DMS153 treated with DMSO at 0.1 percent for 48 hours (cell line): ENCODE data around the gene AHSA1.
"Not testable (repeated sequence)": the region's sequence is repeated elsewhere in the genome, so short reads cannot be mapped to it uniquely, and the experiment has no call there.

Experiments
- DNase-seq: peaks from one replicate; lab custom pipeline; 2025; ENCODE audit not compliant: unreplicated experiment; lab: John Stamatoyannopoulos, UW

Gene AHSA1

DNA sequence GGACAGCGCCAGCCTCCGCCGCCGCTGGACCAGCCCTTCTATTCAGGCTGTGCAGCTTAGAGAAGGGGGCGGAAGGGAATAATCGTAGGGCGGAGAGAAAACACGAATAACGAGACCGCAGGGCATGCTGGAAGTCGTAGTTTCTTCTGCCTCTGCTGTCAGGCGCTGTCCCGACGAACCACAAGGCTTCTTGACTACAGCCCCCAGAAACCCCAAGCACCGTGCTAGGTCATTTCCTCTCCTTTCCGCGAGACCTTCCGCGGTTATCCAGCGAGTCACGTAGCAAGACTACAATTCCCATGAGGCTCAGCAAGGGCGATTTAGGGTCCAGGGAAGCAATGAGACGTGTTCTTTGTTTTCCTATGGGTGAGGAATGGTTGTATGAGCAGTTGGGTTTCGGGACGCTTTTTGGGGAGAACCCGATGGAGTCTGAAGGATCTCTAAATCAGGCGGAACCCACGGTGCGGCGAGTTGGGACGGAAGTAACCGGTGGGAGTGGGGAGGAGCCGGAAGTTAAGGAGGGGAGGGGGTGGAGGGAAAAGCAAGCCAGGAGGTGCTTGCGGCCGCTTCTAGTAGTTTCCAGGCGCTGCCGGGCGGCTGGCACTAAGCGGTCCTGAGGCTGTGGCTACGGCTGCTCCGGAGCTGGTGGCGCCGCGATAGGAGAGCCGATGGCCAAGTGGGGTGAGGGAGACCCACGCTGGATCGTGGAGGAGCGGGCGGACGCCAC lies at the start of gene AHSA1, which contains the start of gene VIPAS39:
Gene AHSA1 (plus strand): TSS at position 572 of the 727 bp plus-strand sequence. CDS start 97 bp downstream, at position 669.
Gene VIPAS39 (minus strand): TSS at position 80 of the 727 bp plus-strand sequence. CDS start 3,499 bp downstream, outside the sequence.
- peak; percentile 99 for DNase-seq

DNA sequence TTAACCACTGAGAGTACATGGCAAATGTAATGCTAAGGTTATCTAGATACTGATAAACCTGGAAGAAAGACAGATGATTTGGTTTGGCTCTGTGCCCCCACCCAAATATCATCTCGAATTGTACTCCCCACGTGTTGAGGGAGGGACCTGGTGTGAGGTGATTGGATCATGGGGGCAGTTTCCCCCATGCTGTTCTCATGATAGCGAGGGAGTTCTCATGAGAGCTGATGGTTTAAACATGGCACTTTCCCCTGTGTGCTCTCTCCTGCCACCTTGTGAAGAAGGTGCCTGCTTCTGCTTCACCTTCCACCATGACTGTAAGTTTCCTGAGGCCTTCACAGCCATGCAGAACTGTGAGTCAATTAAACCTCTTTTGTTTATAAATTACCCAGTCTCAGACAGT lies 48.8 kb upstream of the AHSA1 start:
- DNase-seq = no peak

DNA sequence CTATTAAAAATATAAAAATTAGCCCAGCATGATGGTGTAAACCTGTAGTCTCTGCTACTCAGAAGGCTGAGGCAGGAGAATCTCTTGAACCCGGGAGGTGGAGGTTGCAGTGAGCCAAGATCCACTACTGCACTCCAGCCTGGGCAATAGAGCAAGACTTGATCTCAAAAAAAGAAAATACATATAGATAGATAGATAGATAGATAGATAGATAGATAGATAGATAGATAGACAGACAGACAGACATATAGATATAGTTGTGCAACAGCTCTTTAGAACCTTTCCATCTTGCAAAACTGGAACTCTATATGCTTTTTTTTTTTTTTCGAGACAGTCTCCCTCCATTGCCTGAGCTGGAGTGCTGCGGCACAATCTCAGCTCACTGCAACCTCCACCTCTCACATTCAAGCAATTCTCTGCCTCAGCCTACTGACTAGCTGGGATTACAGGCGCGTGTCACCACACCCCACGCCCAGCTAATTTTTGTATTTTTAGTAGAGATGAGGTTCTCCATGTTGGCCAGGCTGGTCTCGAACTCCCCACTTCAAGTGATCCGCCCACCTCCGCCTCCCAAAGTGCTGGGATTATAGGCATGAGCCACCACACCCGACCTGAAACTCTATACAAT lies 42.4 kb upstream of the AHSA1 start:
- not testable (repeated sequence) for DNase-seq

DNA sequence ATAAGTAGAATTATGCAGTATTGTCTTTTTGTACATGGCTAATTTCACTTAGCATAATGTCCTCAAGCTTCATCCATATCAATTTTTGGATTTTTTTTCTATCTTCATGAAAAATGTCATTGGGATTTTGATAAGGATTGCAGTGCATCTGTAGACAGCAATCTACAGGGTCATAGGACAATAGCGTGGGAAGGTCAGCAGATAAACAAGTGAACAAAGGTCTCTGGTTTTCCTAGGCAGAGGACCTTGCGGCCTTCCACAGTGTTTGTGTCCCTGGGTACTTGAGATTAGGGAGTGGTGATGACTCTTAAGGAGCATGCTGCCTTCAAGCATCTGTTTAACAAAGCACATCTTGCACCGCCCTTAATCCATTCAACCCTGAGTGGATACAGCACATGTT lies 41.8 kb upstream of the AHSA1 start:
- not testable (repeated sequence) for DNase-seq

DNA sequence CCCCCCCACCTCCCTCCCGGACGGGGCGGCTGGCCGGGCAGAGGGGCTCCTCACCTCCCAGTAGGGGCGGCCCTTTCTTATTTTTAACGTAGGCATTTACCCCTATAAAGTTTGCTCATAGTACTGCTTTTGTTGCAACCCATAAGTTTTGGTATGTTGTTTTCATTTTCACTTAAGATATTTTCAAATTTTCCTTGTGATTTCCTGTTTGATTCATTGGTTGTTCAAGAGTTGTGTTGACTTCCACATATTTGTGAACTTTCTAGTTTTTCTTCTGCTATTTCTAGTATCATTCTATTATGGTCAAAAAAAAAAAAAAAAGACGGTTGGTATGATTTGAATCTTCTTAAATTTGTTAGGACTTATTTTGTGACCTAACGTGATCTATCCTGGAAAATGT lies 41.1 kb upstream of the AHSA1 start:
- no peak for DNase-seq

DNA sequence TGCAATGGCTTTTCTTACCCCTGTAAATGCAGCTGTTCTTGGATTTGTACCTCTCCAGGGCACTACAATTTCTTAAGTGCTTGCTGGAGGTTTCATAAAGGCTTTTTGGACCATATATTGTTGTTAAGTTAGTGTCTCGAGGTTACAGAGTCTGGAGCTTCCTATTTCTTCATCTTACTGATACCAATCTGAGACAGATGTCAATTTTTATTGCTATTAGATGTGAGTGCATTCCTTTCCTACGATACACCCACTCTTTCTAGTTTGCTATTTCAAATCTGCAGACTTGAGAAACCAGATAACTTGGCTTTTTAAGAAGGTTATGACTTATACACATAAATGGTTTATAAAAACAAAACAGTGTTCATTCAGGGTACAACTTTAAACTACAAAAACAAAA lies 36.7 kb upstream of the AHSA1 start:
- no peak for DNase-seq

DNA sequence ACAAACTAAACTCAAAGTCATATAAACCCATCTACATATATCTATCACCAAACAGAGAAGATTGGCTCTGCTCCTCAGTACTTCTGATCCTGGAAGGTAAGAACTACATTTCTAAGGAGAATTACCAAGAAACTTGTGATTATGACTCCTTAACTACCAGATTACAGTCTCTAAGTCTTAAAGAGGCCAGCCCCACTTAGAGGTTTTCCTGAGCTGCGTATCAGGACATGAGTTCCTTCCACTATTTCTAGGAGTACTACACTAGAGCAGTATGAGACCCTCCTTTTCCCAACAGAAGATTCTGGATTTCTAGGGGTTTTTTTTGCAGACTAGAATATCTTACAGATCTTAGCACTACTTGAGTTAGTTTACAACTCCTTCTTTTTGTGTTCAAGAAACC lies 34.5 kb upstream of the AHSA1 start, which contains the start of gene NOXRED1:
Gene NOXRED1 (minus strand): TSS at position 101 of the 400 bp plus-strand sequence. CDS start 634 bp downstream, outside the sequence.
- no peak for DNase-seq

DNA sequence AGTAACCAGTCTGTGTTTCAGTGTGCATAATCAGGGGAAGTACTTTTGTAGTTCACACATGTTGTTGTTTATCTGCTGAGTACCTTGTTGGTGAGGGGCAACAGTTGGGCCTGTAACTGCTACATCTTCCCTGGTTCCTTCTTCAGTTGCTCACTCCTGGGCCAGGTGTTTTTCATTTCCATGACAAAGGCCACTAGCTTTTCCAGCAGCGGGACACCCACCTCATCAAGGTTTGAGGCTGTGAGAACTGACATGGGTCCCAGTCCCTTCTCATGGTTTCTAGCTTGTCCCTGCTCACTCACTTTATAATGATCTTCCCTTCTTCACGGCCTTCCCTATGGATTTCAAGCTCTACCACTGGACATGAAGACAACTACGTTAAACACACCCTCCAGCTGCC lies 33.0 kb upstream of the AHSA1 start:
- no peak for DNase-seq

DNA sequence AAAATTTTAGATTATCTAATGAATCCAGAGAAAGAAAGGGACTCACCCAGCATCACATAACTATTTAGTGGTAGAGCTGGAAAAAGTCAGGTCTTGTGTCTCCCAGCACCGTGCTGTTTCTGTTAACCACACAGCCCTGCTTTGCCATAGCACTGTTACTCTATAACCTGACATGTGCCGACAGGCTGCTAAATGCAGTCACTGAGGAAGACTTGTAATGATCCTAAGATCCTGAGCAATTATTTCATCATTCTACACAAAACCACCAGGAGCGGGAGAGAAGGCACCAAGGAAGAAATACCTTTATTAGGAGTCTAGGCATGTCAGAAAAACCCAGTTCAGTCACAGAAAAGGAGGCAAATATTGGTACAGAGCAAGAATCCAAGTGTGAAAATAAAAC lies 31.5 kb upstream of the AHSA1 start:
- DNase-seq = no peak

DNA sequence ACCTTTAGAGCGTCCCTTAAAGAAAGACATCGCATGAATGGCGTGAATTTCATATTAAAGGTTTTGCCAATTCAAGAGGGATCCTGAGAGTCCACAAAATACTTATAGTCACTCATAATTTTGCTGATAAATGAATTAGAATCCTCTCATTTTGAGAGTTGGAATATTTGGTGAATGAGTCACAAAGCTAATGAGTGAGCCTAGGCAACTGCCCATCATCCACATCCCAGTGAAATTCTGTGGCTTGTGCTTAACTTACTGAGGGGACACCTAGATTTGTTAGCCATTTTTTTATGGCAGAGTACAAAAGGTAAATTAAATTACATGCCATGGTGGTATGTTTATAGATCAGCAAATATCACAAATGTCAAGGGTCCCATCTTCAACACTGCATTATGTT lies 21.9 kb upstream of the AHSA1 start:
- DNase-seq = no peak

DNA sequence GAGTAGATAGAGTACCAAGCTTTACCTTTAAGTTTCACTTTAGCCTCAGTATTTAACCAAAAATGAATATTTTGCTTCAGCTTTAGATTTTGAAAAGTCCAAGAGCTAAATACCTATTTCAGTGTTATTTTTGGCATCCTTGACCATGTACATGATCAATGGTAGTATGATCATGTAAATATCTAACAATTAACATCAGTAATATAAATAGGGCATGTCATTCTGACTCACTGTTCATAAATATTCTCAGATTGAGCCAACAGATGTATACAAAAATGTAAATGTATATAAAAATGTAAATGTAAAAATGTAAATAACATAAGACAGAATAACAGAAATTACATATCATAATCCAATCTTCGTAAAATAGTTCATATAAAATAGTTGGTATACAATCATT lies 19.3 kb upstream of the AHSA1 start:
- no peak for DNase-seq

DNA sequence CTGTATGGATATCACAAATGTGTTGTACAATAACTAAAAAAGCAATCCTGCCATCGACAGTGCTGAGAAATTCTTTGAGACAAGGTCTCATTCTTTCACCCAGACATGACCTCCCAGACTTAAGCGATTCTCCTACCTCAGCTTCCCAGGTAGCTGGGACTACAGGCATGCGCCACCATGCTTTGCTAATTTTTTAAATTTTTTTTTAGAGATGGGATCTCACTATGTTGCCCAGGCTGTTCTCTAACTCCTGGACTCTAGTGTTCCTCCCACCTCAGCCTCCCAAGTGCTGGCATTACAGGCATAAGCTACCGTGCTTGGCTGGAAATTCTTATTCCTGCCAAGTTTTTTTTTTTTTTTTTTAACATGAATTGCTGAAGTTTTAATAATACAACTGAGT lies 18.0 kb upstream of the AHSA1 start:
- DNase-seq = no peak

DNA sequence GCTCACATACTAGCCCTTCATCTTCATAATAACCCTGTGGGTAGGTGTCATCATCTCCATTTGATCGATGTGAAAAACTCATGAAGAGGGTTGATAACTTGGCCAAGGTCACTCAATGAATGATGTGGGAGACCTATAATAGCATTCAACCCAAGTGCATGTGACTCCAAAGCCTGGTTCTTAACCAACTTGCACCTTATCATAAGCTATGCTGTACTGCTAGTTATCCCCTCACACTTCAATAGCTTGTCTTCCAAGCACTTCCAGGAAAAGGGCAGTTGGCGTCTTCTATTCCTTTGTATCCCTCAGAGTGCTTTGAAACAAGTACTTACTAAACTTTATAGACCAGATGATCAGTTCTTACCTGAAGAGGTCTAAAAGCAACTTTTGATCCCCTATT lies 15.7 kb upstream of the AHSA1 start:
- DNase-seq = no peak

DNA sequence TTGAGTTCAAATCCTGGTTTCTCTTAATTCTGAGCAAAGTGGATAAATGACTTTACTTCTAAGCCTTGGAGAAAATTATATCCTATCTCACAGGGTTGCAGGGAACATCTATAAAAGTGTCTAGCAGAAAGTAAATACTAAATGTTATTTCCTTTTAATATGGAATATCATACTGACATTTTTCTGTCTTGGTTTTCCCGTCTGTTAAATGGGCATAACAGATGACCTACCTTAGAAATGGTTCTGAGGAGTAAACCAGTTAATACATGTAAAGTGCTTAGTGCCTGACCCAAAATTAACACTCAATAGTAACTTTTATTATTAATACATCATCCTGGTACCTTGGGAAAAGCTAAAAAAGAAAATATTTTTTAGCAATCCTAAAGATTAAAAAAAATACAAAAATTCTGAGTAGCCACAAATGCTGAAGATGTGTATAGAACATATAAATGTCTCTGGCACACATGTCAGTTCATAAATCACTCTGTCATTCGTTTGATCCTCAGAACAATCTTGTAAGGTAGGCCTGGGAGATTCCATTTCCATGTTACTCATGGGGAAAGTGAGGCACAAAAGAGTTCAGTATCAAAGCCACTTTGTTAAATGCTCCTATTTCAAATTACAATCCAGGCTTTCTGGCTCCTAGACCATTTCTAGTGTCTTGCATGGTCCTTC lies 1.8 kb upstream of the AHSA1 start:
- DNase-seq = no peak

DNA sequence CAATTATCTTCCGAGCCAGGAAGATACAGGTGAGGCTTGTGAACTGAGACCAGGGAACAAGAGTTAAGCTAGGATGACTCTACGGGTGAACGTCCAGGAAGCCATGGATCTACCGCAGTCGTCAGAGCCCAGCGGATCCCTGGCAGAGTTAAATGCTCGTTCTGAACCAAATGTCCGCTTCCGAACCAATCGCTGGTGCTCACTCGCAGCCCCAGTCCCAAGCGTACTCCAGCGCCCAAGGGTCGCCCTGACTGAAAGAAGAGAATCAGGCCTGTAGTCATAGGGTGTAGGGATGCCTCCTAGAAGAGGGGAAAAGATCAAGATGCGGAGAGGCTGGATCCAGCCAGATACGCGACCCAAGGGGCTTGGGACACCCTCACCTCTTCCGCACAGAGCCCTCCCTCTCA lies 775 bp upstream of the AHSA1 start:
- DNase-seq = no peak

DNA sequence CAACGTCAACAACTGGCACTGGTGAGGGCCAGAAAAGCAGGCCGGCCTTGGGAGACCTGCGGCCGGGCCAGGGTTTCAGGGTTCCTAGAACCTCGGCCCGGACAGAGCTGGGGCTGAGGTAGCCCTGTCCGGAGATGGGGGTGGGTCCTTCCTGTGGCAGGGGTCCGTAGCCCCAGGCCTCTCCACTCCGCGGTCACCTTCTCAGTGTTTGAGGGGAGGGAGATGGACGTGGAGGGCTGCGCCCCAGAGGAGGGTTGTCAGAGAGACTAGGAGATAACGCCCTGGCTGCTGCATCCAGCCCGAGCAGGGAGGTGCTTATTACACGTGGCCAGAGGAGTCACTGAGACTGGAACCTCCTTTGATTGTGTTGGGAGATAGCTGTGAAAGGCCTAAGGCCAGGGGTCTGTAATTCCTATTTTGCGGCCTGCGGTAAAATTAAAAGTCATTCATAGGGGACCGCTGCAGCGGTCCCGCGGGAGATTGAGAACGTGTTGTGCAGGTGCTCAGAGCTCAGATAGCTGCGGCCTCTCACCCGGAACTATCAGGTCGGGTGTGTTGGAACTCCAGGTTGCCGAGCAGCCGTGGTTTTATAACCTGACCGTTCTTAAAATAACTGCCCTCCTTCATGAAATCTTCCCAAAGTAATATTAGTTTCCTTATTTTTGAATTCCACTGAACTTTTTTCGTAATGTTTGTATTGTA lies 507 bp downstream of the AHSA1 start:
- no peak for DNase-seq

DNA sequence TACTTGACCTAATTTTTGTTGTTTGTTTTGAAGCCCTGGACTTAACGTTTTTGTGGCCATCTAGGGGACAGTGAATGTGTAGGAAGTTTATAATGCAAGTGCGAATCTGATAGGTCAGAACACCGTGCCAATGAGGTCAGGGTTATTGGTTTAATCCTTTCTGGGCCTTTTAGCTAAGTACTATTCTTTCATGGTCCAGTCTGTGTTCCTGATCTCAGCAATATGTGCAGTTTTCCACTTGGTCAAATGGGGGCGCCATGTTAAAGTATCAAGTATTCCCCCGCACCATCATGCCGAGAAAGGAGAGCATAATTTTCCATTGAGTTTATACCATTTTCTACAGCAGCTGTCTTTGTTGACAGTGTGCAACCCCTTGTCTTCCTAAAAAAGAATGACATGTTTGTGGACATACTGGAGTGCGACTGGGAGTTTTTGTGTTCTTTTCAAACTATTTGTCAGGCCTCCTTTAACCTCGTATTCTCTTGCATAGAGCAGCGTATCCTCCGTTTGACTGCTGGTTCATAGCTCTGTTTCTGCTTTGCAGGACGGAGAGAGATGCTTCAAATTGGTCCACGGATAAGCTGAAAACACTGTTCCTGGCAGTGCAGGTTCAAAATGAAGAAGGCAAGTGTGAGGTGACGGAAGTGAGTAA lies 1.3 kb downstream of the AHSA1 start:
- DNase-seq = no peak

DNA sequence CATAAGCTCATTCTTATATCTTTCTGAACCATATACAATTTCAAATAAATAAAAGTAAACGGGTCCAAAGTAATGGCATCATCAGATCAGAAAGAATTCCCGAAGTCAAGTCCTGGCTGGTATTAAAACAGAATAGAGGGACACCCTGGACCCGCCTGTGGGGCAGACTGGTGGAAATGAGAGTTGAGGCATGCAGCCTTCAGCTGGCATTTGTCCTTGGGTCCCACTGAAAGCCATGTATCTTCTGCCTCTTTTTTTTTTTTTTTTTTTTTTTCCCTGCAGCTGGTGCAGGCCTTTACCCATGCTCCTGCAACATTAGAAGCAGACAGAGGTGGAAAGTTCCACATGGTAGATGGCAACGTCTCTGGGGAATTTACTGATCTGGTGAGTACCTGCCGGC lies 9.9 kb downstream of the AHSA1 start:
- no peak for DNase-seq

DNA sequence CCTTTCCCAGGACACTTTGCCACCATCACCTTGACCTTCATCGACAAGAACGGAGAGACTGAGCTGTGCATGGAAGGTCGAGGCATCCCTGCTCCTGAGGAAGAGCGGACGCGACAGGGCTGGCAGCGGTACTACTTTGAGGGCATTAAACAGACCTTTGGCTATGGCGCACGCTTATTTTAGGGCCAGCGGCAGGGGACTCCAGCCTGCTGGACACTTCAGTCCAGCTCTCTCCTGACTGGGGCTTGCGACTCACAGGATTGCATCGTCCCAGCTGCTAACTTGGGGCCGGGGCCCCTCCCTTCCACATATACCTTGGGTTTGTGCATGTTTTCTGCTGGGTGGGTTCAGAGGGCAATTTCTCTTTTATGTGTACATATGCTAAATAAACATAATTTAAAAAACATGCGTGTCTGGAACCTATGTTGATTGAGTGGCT lies 11.2 kb downstream of the AHSA1 start:
- no peak for DNase-seq

DNA sequence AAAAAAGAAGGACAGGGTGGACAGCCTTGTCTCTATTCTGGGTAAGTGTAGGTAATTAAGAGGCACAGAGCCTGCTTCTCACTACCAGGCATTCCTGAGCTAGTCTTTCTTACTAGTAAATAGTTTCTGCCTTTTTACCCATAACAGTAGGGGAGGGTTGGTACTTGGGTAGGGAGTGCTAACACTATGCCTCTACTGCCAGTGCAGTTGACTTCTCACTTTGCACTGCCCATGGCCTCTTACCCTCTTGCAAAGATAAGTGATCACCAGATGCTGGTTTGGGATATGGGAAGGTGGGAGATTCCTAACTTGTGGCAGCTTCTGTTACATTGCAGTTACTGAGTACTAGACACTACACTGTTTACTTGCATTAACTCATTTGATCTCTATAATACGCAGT lies 11.6 kb downstream of the AHSA1 start:
- no peak for DNase-seq
